A673 (cell line): ENCODE data around the gene GABBR1. TPM values are rescaled to one million over a fixed set of nuclear protein-coding genes. Genes with fewer than 3 reads are reported as not detected.

Experiments used
- BruUV-seq: library from RNA; stranded (reverse); fragments of 400-500 nt; replicated peaks from 2 replicates; lab custom pipeline; 2021; lab: Mats Ljungman, UMichigan
- CTCF ChIA-PET: fragments of 300-600 bp; sonication (Branson Sonifier 250); formaldehyde crosslinking; loops from one replicate; lab custom pipeline; 2022; ENCODE audit warnings: antibody characterized with exemption; lab: Charles Lee
- POLR2A ChIA-PET: fragments of 300-600 bp; sonication (Branson Sonifier 250); formaldehyde crosslinking; loops from one replicate; lab custom pipeline; 2022; ENCODE audit warnings: antibody characterized with exemption; ENCODE audit not compliant: low non-redundant PET; lab: Charles Lee
- DNase-seq: peaks from one replicate; pipeline ENCODE4 v3.0.0-alpha.2; 2015; ENCODE audit warnings: low spot score
- H3K27ac ChIP-seq: fragments of 200-600 bp; sonication (generic); 2 replicates; pipeline ENCODE4 v1.5.1; 2016; ENCODE audit warnings: mixed run types, low read depth, mild to moderate bottlenecking, mixed read lengths, antibody characterized with exemption, low read length; ENCODE audit not compliant: poor library complexity, severe bottlenecking
- H3K27me3 ChIP-seq: fragments of 200-600 bp; sonication (generic); replicated peaks from 2 replicates; pipeline ENCODE4 v1.6.1; 2017; ENCODE audit warnings: mixed run types, low read depth, mild to moderate bottlenecking, mixed read lengths, antibody characterized with exemption, low read length; ENCODE audit not compliant: insufficient read depth, poor library complexity
- H3K36me3 ChIP-seq: fragments of 200-600 bp; sonication (generic); 2 replicates; pipeline ENCODE4 v1.6.1; 2016; ENCODE audit warnings: mixed run types, mild to moderate bottlenecking, mixed read lengths, antibody characterized with exemption, low read length; ENCODE audit not compliant: insufficient read depth, poor library complexity, severe bottlenecking
- H3K4me1 ChIP-seq: fragments of 200-600 bp; sonication (generic); 2 replicates; pipeline ENCODE4 v1.6.1; 2017; ENCODE audit warnings: mixed run types, mild to moderate bottlenecking, mixed read lengths, antibody characterized with exemption, low read length; ENCODE audit not compliant: insufficient read depth, poor library complexity, severe bottlenecking
- H3K4me3 ChIP-seq: fragments of 200-600 bp; sonication (generic); 2 replicates; pipeline ENCODE4 v1.5.1; 2016; ENCODE audit warnings: low read depth, mixed run types, mild to moderate bottlenecking, mixed read lengths, low read length; ENCODE audit not compliant: poor library complexity, severe bottlenecking
- H3K9me3 ChIP-seq: fragments of 200-600 bp; sonication (generic); 2 replicates; pipeline ENCODE4 v1.6.1; 2016; ENCODE audit warnings: mixed run types, low read depth, mild to moderate bottlenecking, mixed read lengths, antibody characterized with exemption, low read length; ENCODE audit not compliant: poor library complexity, severe bottlenecking
- EZH2 ChIP-seq: fragments of 200-600 bp; sonication (generic); IDR thresholded peaks from 2 replicates; pipeline ENCODE4 v1.6.1; 2017; ENCODE audit warnings: borderline replicate concordance, low read depth, mild to moderate bottlenecking, mixed read lengths, antibody characterized with exemption, low read length; ENCODE audit not compliant: poor library complexity, severe bottlenecking
- intact Hi-C: fragments of 100-400 bp; cut with micrococcal nuclease; formaldehyde crosslinking; loops from one replicate; pipeline ENCODE4 v1.10.0; 2022; ENCODE audit not compliant: unreplicated experiment
- total RNA-seq: library from RNA; stranded (reverse); gene quantifications from 2 replicates; pipeline ENCODE4 v1.2.3, GENCODE V29; 2021
- TF ChIP-seq, protein P1 (sequence below): fragments of 300-800, 200-600 bp; sonication (generic); conservative IDR thresholded peaks from 2 replicates; pipeline ENCODE4 v1.5.1; 2017; ENCODE audit warnings: low read depth, mild to moderate bottlenecking, antibody characterized with exemption, low read length, moderate library complexity, mixed read lengths

Gene GABBR1
- total RNA-seq, 1 experiment from 2014 or later = 81.3 TPM

DNA sequence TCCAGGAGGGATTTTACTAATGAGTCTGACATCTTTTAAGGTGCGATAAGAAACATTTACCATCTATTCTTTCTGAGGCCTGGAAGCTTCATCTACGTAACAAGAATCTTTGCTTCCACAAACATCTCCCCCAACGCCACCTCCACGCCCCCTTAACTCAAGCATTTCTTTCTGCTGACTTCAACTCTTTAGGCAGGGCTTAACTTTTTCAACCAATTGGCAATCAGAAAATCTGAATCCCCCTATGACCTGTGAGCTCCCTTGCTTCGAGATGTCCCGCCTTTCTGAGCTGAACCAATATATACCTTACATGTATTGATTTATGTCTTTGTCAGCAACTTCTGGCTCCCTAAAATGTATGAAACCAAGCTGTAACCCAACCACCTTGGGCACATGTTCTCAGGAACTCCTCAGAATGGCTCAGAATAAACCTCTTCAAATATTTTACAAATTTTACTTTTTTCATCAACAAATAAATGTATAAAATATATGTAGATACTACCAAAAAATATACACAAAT is 36.5 kb downstream of the GABBR1 start:
- H3K27ac ChIP-seq = no peak overlapping the region
- intact Hi-C loops = no loop called here
- no peaks in the 10 kb centered on the region for H3K4me1 ChIP-seq
- ChIA-PET CTCF (no interaction called here), POLR2A (no interaction called here)
- H3K36me3 ChIP-seq = peaks cover 8% of the 10 kb centered on the region
- no peak for DNase-seq
- H3K27me3 ChIP-seq = no peaks in the 10 kb centered on the region
- TF ChIP-seq, protein P1, sequence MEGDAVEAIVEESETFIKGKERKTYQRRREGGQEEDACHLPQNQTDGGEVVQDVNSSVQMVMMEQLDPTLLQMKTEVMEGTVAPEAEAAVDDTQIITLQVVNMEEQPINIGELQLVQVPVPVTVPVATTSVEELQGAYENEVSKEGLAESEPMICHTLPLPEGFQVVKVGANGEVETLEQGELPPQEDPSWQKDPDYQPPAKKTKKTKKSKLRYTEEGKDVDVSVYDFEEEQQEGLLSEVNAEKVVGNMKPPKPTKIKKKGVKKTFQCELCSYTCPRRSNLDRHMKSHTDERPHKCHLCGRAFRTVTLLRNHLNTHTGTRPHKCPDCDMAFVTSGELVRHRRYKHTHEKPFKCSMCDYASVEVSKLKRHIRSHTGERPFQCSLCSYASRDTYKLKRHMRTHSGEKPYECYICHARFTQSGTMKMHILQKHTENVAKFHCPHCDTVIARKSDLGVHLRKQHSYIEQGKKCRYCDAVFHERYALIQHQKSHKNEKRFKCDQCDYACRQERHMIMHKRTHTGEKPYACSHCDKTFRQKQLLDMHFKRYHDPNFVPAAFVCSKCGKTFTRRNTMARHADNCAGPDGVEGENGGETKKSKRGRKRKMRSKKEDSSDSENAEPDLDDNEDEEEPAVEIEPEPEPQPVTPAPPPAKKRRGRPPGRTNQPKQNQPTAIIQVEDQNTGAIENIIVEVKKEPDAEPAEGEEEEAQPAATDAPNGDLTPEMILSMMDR = no peak
- no peak for TF ChIP-seq EZH2
- no peak overlapping the region for H3K4me3 ChIP-seq
- H3K9me3 ChIP-seq = no peaks in the 10 kb centered on the region
- no TSS peak for BruUV-seq

DNA sequence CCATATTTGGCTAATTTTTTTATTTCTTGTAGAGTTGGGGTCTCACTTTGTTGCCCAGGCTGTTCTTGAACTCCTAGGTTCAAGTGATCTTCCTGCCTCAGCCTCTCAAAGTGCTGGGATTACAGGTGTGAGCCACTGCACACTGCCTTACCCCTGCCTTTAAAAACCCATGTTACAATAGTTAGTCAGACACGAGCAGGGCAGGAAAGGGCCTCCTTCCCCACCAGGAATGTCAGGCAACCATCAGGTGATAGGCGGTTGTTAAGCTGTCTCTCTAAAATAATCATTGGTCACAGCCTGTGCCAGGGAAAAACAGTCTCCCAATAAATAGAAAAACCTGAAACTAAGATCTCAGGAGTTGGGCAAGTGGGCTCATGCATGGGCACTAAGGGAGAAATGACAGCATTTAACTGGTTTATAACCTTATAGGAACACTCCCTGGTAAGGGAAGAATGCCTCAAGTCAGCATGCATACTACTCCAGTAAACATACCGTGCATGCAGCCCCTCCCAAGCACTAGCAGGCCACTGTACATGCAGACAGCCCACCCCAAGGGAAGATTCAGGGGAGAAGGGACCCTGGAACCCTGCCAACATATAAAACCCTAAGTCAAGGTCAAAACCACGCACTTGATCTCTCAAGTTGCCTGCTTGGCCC is 39.7 kb downstream of the GABBR1 start:
- CTCF ChIA-PET = no interaction called here
- no TSS peak for BruUV-seq
- H3K9me3 ChIP-seq = no peaks in the 10 kb centered on the region
- no peaks in the 10 kb centered on the region for H3K4me1 ChIP-seq
- TF ChIP-seq, protein P1 = no peak
- TF ChIP-seq EZH2 = no peak
- no peak overlapping the region for H3K4me3 ChIP-seq
- POLR2A ChIA-PET = no interaction called here
- intact Hi-C loops = no loop called here
- no peak overlapping the region for H3K27ac ChIP-seq
- no peaks in the 10 kb centered on the region for H3K27me3 ChIP-seq
- DNase-seq = no peak
- H3K36me3 ChIP-seq = no peaks in the 10 kb centered on the region

DNA sequence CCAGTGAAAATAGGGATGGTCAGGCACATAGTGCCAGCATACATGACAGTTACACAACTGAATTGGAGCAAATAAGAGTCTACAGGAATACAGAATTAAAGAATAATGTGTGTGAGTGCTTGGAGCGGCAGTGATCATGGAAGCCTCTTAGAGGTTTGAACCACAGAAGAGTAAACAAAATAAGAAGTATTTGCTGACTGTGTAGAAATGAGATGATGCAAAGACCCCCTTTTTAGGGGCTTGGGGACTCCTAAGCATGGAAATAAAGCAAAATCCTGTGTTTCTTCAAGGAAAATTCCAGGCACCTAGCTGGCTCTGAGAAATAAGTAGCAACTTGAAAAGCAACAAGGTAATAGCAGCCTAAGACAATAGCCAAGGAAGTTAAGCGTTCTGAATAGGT is 41.3 kb downstream of the GABBR1 start:
- no TSS peak for BruUV-seq

More for the DNA sequence above, 41.3 kb downstream of the GABBR1 start:
- DNase-seq = no peak
- TF ChIP-seq, protein P1 = no peak
- TF ChIP-seq EZH2 = no peak
- POLR2A ChIA-PET = no interaction called here
- no peak overlapping the region for H3K27ac ChIP-seq
- H3K27me3 ChIP-seq = no peaks in the 10 kb centered on the region
- no peaks in the 10 kb centered on the region for H3K36me3 ChIP-seq
- no peaks in the 10 kb centered on the region for H3K4me1 ChIP-seq
- CTCF ChIA-PET = no interaction called here
- no peak overlapping the region for H3K4me3 ChIP-seq
- intact Hi-C loops = no loop called here
- no peaks in the 10 kb centered on the region for H3K9me3 ChIP-seq
